Small intestine (tissue), 7 donors: ENCODE results near the gene FBXO4. TPM values are rescaled to one million over a fixed set of nuclear protein-coding genes. Genes with fewer than 3 reads are reported as not detected.

Source experiments
- DNase-seq, 2 donors: peaks; one replicate each; pipeline versions ENCODE4 v3.0.0 to v3.0.0-alpha.2; 2013
- FAIRE-seq: peaks from 2 replicates; lab custom pipeline; 2012; peaks lifted over from hg19 to GRCh38; lab: Jason Lieb, UNC
- H3K27ac ChIP-seq, 3 donors: one replicate each; pipeline ENCODE4 v1.5.1; 2013; ENCODE audit warnings: low read length in 2 of 3, mild to moderate bottlenecking in 2 of 3, control low read depth in 1 of 3, inconsistent platforms in 1 of 3, low read depth in 1 of 3, moderate library complexity in 1 of 3
- H3K27me3 ChIP-seq, 3 donors: one replicate each; pipeline ENCODE4 v1.6.1; 2013; ENCODE audit warnings: low read length in 3 of 3, inconsistent platforms in 1 of 3; ENCODE audit not compliant: control insufficient read depth in 3 of 3, insufficient read depth in 3 of 3
- H3K36me3 ChIP-seq, 3 donors: one replicate each; pipeline ENCODE4 v1.6.1; 2013; ENCODE audit warnings: low read length in 3 of 3, inconsistent platforms in 1 of 3, low read depth in 1 of 3, mild to moderate bottlenecking in 1 of 3, moderate library complexity in 1 of 3; ENCODE audit not compliant: control insufficient read depth in 3 of 3, insufficient read depth in 2 of 3
- H3K4me1 ChIP-seq, 3 donors: one replicate each; pipeline ENCODE4 v1.6.1; 2013; ENCODE audit warnings: low read length in 2 of 3, inconsistent platforms in 1 of 3, low read depth in 1 of 3, mild to moderate bottlenecking in 1 of 3, moderate library complexity in 1 of 3; ENCODE audit not compliant: control insufficient read depth in 3 of 3, insufficient read depth in 2 of 3
- H3K4me3 ChIP-seq, 3 donors: one replicate each; pipeline ENCODE4 v1.5.1; 2013; ENCODE audit warnings: low read length in 3 of 3, control low read depth in 1 of 3, inconsistent platforms in 1 of 3, low read depth in 1 of 3, mild to moderate bottlenecking in 1 of 3, moderate library complexity in 1 of 3
- H3K9me3 ChIP-seq, 2 donors: one replicate each; pipeline ENCODE4 v1.6.1; 2013; ENCODE audit warnings: low read depth in 1 of 2, low read length in 1 of 2; ENCODE audit not compliant: control insufficient read depth in 2 of 2, insufficient read depth in 1 of 2
- WGBS, 3 donors: extraction: QIAGEN DNeasy Blood & Tissue Kit; methylation state at CpG; one replicate each; pipeline ENCODE4 v1.1.7; 2013; 5-methylcytosine and 5-hydroxymethylcytosine counted together
- polyA plus RNA-seq, 4 donors: library from polyadenylated mRNA; stranded (reverse) in 3 of 4; unstranded in 1 of 4; fragments of 200-250 nt in 3 of 4; fragments of 120-200 nt in 1 of 4; gene quantifications; one replicate each; pipeline versions ENCODE4 v1.2.1 to v1.2.3, GENCODE V29; 2013
- donor health status: healthy with polysubstance abuse.
- donor health status: control.
- donor health status: control.
- donor health status: Bipolar disorder and iron deficiency.
- donor health status: healthy.

Gene FBXO4
- polyA plus RNA-seq, 4 donors, result 11.1 to 18.1 (median 14.3) TPM

DNA sequence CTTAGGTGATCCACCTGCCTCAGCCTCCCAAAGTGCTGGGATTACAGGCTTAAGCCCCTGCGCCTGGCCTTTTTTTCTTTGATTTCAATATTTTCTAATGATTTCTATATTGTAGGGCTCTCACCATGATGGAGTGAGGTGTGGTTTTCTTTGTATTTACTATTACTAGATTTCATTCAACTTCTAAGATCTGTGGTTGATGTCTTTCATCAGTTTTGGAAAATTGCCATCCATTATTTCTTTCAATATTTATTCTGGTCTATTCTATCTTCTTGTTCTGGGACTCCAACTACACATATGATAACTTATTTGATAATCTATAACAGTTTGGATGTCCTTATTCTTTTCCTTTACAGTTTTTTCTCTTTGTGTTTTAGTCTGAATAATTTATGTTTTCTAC, 31.9 kb downstream of the FBXO4 start:
- Histone ChIP-seq H3K4me3 (no peak overlapping the region), H3K4me1 (no peaks in the 10 kb centered on the region), H3K36me3 (no peaks in the 10 kb centered on the region), H3K9me3 (peaks cover 0 to 15% of the 10 kb centered on the region in 2 donors), H3K27ac (no peak overlapping the region), H3K27me3 (no peaks in the 10 kb centered on the region)
- WGBS, 3 donors, result 95 to 98% (median 96%) methylated on average over 1 of the region's 1 CpG
- no peak for FAIRE-seq
- no peak for DNase-seq

DNA sequence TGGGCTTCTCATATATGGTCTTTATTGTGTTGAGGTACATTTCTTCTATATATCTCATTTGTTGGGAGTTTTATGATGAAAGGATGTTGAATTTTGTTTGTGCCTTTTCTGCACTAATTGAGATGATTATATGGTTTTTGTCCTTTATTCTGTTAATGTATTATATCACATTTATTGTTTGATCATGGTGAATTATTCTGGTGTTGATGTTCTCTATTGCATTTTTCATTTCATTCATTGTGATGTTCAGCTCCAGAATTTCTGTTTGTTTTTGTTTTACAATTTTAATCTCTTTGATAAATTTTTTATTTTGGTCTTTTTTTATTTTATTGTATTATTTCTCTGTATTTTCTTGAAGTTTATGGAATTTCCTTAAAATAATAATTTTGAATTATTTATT, 35.4 kb downstream of the FBXO4 start:
- H3K4me1 ChIP-seq, result no peaks in the 10 kb centered on the region
- FAIRE-seq (no peak), DNase-seq (no peak)
- H3K4me3 ChIP-seq, result no peak overlapping the region
- H3K36me3 ChIP-seq, result no peaks in the 10 kb centered on the region
- peaks cover 0 to 15% of the 10 kb centered on the region in 2 donors for H3K9me3 ChIP-seq
- H3K27ac ChIP-seq, result no peak overlapping the region
- H3K27me3 ChIP-seq, result no peaks in the 10 kb centered on the region

DNA sequence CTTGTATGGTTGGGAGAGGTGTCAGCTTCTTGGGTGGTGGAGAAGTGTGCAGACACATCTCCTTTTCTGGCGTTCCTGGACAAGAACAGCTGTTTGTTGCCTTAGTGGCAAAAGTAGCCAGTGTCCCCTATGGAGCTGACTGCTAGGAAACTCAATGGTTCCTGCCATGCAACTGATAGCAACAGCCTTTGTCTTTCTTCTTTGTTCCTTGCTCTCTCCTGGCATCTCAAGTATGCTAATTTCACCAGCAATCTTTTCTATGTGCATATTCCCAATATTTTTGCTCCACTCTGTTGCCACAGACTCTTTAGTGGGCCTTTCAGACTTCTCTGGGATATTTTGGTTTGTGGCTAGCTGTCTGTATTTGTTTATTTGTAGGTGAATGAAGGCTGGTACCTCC, 36.7 kb downstream of the FBXO4 start:
- Histone ChIP-seq H3K27ac (no peak overlapping the region), H3K4me1 (no peaks in the 10 kb centered on the region), H3K36me3 (no peaks in the 10 kb centered on the region), H3K27me3 (no peaks in the 10 kb centered on the region), H3K4me3 (no peak overlapping the region), H3K9me3 (peaks cover 0 to 13% of the 10 kb centered on the region in 2 donors)
- WGBS, 3 donors, result 75 to 90% (median 81%) methylated on average over 1 of the region's 1 CpG
- no peak for FAIRE-seq
- DNase-seq, result no peak

DNA sequence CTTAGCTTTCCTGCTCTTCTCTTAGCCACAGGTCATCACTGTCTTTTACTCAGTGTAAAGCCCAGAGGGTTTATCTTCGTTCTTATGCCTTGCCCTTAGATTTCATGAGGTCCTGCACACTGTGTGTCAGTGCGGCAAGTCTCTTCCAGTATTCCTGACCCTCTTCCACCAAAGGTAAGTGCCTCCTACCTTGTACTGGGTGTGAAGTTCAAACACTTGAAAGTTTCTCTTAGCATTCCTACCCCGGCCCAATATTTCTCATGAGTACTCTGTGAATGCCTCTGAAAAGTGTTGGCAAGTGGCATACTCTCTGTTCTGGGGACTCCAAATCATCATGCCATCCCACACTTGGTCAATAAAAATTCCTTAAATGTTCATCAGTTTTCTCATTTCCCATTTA, 37.4 kb downstream of the FBXO4 start:
- peaks cover 0 to 11% of the 10 kb centered on the region in 2 donors for H3K9me3 ChIP-seq
- no peak overlapping the region for H3K4me3 ChIP-seq
- H3K27ac ChIP-seq, result no peak overlapping the region
- 81 to 84% (median 84%) methylated on average over 3 of the region's 3 CpGs for WGBS, 3 donors
- H3K27me3 ChIP-seq, result no peaks in the 10 kb centered on the region
- DNase-seq, result no peak
- no peaks in the 10 kb centered on the region for H3K36me3 ChIP-seq
- H3K4me1 ChIP-seq, result no peaks in the 10 kb centered on the region
- FAIRE-seq, result no peak

DNA sequence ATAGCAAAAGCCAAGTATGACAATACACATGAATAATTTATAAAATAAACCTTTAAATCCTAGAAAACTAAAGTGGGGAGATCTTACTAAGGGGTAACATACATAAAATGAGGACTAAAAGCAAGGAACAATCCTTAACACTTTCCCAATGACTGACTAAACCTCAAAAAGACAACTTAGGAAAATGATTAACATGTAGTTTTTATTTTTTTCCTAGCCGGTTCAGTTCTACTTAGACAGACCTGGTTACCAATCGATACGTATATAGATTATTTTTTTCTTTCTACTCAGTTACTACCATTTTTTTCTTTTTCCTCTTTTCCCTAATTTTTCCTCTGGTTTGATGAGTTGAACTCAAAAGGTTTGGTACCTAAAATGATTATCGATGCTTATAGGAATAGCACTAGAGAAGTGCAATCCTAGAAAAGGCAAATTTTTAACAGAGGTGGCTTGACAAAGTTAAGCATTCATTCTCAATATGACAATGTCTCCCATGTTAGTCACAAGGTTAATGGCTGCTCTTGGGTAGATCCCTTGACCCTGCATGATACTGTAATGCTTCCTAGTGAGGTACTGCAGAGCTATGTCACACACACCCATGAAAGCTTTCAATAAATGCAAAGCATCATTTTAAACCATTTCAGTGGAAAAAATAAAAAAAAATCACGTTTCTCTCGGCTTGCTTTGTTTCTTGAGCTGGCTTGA, 41.5 kb downstream of the FBXO4 start:
- WGBS, 3 donors, result 73 to 82% (median 75%) methylated on average over 6 of the region's 6 CpGs
- no peak for DNase-seq

DNA sequence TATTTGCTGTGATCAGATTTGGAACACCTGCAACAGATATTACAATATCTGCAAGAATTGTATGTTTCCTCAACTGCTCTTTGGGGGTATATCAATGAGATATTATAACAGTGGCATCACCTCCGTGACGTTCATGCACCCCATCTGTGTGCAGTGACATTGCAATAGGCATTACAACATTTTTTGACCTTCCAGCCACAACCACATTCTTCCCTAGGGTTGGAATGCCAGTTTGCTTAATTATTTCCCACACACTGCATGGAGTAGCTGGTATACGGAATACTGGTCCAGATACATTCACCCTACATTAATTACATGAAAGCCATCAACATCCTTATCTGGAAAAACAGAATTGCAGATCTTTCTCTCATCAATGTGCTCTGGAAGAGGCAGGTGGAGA, 42.3 kb downstream of the FBXO4 start:
- DNase-seq (no peak), FAIRE-seq (no peak)
- Histone ChIP-seq H3K27ac (no peak overlapping the region), H3K9me3 (peaks cover 0 to 5% of the 10 kb centered on the region in 2 donors), H3K36me3 (no peaks in the 10 kb centered on the region), H3K4me1 (no peaks in the 10 kb centered on the region), H3K27me3 (no peaks in the 10 kb centered on the region), H3K4me3 (no peak overlapping the region)
- 83 to 89% (median 88%) methylated on average over 3 of the region's 3 CpGs for WGBS, 3 donors

More for the DNA sequence above, 41.5 kb downstream of the FBXO4 start:
- Histone ChIP-seq H3K4me3 (no peak overlapping the region), H3K27me3 (no peaks in the 10 kb centered on the region), H3K36me3 (no peaks in the 10 kb centered on the region), H3K4me1 (no peaks in the 10 kb centered on the region), H3K9me3 (peaks cover 0 to 8% of the 10 kb centered on the region in 2 donors), H3K27ac (no peak overlapping the region)
- no peak for FAIRE-seq

DNA sequence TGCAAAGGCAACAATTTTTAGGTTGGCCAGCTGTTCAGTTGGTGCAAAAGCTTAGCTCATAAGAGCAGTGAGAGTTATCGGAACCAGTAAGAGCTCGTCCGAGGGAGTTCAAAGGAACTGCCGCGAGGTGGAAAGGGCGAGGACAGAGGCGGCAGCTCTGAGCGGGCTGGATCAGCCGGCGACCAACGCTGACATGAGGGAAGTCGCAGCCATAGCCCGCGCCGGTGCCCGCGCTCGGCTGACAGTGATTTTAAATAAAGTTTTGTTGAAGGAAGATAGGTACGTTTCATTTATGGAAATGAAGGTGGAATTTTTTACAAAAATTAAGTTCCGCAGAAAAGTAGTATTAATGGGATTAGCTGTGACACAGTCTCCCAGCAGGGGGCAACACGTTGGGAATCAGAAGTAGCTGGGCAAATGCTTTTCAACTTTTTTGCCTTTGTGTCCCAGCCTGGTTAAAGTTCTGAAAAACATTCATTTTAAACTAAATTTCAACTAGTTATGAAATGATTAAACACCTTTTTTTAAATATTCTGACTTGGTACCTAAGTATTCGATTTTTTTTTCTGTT, 43.2 kb downstream of the FBXO4 start:
- WGBS, 3 donors, result 91 to 94% (median 91%) methylated on average over 22 of the region's 22 CpGs
- Histone ChIP-seq H3K36me3 (no peaks in the 10 kb centered on the region), H3K4me3 (no peak overlapping the region), H3K9me3 (peaks cover 0 to 5% of the 10 kb centered on the region in 2 donors), H3K4me1 (no peaks in the 10 kb centered on the region), H3K27me3 (no peaks in the 10 kb centered on the region), H3K27ac (no peak overlapping the region)
- DNase-seq, result no peak
- no peak for FAIRE-seq

DNA sequence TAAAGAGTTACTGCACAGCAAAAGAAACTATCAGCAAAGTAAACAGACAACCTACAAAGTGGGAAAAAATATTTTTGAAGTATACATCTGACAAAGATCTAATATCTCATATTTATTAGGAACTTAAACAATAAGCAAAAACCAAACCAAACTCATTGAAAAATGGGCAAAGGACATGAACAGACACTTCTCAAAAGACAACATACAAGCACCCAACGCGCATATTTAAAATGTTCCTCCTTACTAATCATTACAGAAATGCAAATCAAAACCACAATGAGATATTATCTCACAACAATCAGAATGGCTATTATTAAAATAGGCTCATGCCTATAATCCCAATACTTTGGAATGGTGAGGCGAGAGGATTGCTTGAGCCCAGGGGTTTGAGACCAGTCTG, 48.0 kb downstream of the FBXO4 start:
- FAIRE-seq (no peak), DNase-seq (no peak)
- H3K27me3 ChIP-seq, result no peaks in the 10 kb centered on the region
- no peaks in the 10 kb centered on the region for H3K36me3 ChIP-seq
- H3K4me1 ChIP-seq, result no peaks in the 10 kb centered on the region
- H3K27ac ChIP-seq, result no peak overlapping the region
- 90 to 95% (median 94%) methylated on average over 3 of the region's 3 CpGs for WGBS, 3 donors
- peaks cover 0 to 3% of the 10 kb centered on the region in 2 donors for H3K9me3 ChIP-seq
- no peak overlapping the region for H3K4me3 ChIP-seq
